Activated CD8-positive, alpha-beta memory T cell treated with anti-CD3 and anti-CD28 coated beads, Interleukin-2, amount 50 U/mL, for 4 hours (primary cell): Measurements from ENCODE around the gene SPATA9.
"Not testable (repeated sequence)": the region's sequence is repeated elsewhere in the genome, so short reads cannot be mapped to it uniquely, and the experiment has no call there.

ENCODE experiments used
- DNase-seq: peaks from one replicate; pipeline ENCODE4 v3.0.0-alpha.2; 2020

The SPATA9 gene

GRCh38 chr5:95715799-95716461 is 33.1 kb upstream of the SPATA9 start:
- no peak for DNase-seq

DNA sequence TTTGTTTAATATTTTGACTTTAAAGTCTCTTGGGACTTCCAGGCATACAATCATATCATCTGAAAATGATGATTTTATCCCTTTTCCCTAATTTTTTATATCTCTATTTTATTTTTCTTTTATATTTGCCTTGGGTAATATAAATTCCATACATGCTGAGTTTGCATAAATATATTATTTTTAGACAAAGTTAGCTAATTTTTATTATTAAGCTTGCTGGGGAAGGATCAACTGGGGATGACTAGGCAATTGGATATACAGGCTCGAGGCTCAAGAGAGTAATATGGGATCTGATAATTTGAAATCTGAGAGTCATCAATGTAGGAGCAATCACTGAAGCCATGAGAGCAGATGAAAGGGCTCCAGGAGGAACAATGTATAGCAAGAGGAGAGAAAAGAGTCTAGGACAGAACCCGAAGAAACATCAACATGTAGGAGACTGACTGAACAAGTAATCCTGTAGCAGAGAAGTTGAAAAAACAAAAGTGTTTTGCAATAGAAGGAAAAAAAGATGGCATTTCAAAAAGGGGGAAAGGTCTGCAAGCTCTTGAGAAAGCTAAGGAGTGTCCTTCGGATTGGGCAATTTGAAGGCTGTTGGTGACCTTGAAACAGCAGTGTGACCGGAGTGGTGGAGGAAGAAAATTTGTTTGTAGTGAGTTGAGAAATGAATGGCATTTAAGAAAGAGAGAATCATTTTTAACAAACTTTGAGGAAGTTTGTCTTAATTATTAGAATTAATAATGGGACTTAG is 31.3 kb upstream of the SPATA9 start:
- no peak for DNase-seq

GRCh38 chr5:95713246-95713645 is 30.5 kb upstream of the SPATA9 start:
- not testable (repeated sequence) for DNase-seq

- DNase-seq: no peak
Observed at GRCh38 chr5:95712347-95712958, 29.7 kb upstream of the SPATA9 start.

GRCh38 chr5:95711501-95712346 is 28.9 kb upstream of the SPATA9 start:
- DNase-seq: no peak

- not testable (repeated sequence) for DNase-seq
Observed at GRCh38 chr5:95710651-95711500, 28.1 kb upstream of the SPATA9 start.

DNA sequence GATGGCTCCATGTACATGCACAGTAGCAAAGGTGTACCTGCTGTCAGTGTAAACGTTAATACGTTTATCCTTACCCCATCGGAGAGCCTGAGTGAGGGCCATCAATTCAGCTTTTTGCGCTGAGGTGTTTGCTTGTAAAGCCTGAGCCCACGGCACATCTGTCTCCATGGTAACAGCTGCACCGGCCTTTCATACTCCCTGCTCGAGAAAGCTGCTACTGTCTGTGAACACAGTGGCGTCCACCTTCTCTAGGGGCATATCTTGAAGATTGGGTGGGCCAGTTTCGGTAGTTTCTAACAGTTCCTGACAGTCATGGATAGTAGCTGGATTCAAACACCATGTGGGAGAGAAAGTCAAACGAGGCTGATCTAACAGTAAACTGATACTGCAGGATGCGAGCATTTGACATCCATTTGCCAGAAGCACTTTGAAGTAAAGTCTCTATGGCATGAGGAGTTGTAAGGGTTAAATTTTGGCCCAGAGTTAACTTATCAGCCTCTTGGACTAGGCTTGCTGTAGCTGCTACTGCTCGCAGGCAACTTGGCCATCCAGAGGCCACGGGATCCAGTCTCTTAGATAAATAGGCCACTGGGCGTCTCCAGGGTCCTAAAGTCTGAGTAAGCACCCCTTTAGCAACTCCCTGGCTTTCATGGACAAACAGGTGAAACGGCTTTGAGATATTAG is 27.3 kb upstream of the SPATA9 start:
- DNase-seq: no peak

- no peak for DNase-seq
Observed at GRCh38 chr5:95708876-95709275, 26.1 kb upstream of the SPATA9 start.

GRCh38 chr5:95707534-95708188 is 24.9 kb upstream of the SPATA9 start:
- not testable (repeated sequence) for DNase-seq

GRCh38 chr5:95707055-95707454 is 24.3 kb upstream of the SPATA9 start:
- no peak for DNase-seq

GRCh38 chr5:95706196-95706595 is 23.4 kb upstream of the SPATA9 start:
- not testable (repeated sequence) for DNase-seq

DNA sequence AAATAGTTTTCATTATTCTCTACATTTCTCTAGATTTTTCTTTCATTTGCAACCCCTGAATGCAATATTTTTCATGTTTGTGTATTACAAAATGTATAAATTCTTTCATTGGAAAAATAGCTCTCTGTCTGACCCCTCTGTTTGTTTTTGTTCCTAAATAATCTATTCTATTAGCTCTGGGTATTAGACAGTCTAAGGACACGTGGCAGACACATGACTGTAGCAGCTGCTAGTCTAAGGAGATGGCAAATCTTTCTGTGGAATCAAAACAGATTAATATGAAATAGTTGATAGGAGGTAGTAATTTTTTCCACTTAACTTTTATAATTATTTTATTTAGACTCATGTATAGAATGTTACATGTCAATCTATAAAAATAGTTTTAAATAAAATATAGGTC is 21.4 kb upstream of the SPATA9 start:
- DNase-seq: no peak

GRCh38 chr5:95701074-95701473 is 18.3 kb upstream of the SPATA9 start:
- no peak for DNase-seq

DNA sequence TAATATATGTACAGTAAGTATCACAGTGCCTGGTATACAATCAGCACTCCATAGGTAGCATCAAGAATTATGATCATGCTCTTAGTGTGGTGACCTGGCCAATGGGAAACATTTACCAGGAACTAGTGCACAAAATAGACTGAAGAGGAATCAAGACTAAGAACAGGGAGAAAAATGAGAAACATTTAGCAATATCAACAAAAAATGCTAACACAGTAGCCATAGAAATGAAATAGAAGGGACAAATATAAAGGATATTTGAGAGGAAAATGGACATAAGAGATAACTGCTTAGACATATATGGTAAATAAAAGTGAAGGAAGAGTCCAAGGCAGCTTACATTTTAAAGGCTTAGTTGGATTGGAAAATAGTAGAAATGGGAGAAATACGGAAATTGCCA is 16.5 kb upstream of the SPATA9 start:
- DNase-seq: no peak

- no peak for DNase-seq
Observed at GRCh38 chr5:95697781-95698681, 15.2 kb upstream of the SPATA9 start.

GRCh38 chr5:95690333-95690732 is 7.5 kb upstream of the SPATA9 start:
- DNase-seq: no peak

DNA sequence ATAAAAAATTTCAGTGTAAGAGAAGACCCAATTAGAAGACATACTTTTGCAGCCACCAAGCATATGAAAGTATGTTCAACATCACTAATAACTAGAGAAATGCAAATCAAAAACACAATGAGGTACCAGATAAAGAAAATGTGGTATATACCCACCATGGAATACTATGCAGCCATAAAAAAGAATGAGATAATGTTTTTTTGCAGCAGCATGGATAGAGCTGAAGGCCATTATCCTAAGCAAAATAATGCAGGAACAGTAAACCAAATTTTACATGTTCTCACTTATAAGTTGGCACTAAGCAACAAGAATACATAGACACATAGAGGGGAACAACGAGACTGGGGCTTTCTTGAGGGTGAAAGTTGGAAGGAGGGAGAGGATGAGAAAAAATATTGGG is 6.9 kb upstream of the SPATA9 start:
- DNase-seq: no peak

- DNase-seq: no peak
Observed at GRCh38 chr5:95686651-95687050, 3.9 kb upstream of the SPATA9 start.

GRCh38 chr5:95684361-95684760 is 1.6 kb upstream of the SPATA9 start:
- no peak for DNase-seq

DNA sequence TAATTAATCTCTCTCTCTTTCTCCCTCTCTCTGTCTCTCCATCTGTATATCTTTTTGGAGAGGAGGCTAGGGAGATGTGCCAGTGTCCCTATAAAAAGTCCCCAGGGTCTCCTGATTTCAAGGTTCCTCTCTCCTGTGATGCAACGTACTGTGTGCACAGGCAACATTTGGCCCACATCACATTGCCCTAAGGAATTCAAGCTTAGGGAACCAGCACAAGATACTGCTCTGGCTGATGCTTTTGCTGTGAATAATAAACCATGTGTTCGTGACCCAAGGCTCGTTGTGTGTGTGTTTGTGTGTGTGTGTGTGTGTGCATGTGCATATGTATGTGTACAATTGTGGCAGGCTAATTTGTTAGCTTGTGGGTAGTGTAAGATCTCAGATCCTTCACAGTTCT is 9.7 kb downstream of the SPATA9 start:
- no peak for DNase-seq
